IMR-90 (cell line): ENCODE data around the gene CHMP6. TPM values are rescaled to one million over a fixed set of nuclear protein-coding genes. Genes with fewer than 3 reads are reported as not detected.

Source experiments
- ATAC-seq: fragments of 200-7000 bp; cut with Tn5 transposase; 2 replicates; pipeline ENCODE4 v1.9.1; 2020; ENCODE audit warnings: low read depth, mild to moderate bottlenecking, moderate library complexity
- BruUV-seq: library from RNA; stranded (reverse); fragments of 400-500 nt; replicated peaks from 2 replicates; lab custom pipeline; 2021; lab: Mats Ljungman, UMichigan
- CTCF ChIA-PET: fragments of 300-600 bp; formaldehyde crosslinking; extraction: SDS; loops from one replicate; lab custom pipeline; 2021; ENCODE audit warnings: antibody characterized with exemption; lab: Yijun Ruan, JAX
- POLR2A ChIA-PET: fragments of 300-600 bp; sonication (Branson Sonifier 250); formaldehyde crosslinking; loops from one replicate; lab custom pipeline; 2022; ENCODE audit warnings: antibody characterized with exemption; ENCODE audit not compliant: unreplicated experiment; lab: Charles Lee
- DNase-seq: peaks from one replicate; pipeline ENCODE4 v3.0.0; 2013
- H2AFZ ChIP-seq: replicated peaks from 2 replicates; pipeline ENCODE3; 2013; ENCODE audit warnings: low read length, mild to moderate bottlenecking; ENCODE audit not compliant: poor library complexity
- H2AK5ac ChIP-seq: 2 replicates; pipeline ENCODE4 v1.6.1; 2013; ENCODE audit warnings: low read depth, low read length, inconsistent platforms
- H2AK9ac ChIP-seq: replicated peaks from 2 replicates; pipeline ENCODE3; 2013; ENCODE audit warnings: mild to moderate bottlenecking, low read depth, low read length, moderate library complexity; ENCODE audit not compliant: poor library complexity
- H2BK120ac ChIP-seq: 2 replicates; pipeline ENCODE4 v1.6.1; 2013; ENCODE audit warnings: low read depth, low read length, inconsistent platforms
- H2BK15ac ChIP-seq: 3 replicates; pipeline ENCODE4 v1.6.1; 2013; ENCODE audit warnings: low read depth, low read length, inconsistent platforms
- H2BK20ac ChIP-seq: 2 replicates; pipeline ENCODE4 v1.6.1; 2013; ENCODE audit warnings: low read depth, mild to moderate bottlenecking, inconsistent platforms, low read length, moderate library complexity
- H2BK5ac ChIP-seq: 2 replicates; pipeline ENCODE4 v1.6.1; 2013; ENCODE audit warnings: mild to moderate bottlenecking, low read depth, low read length, inconsistent platforms; ENCODE audit not compliant: poor library complexity, severe bottlenecking
- H3K14ac ChIP-seq: replicated peaks from 2 replicates; pipeline ENCODE4 v1.6.1; 2013; ENCODE audit warnings: low read depth, low read length, inconsistent platforms
- H3K18ac ChIP-seq: 2 replicates; pipeline ENCODE4 v1.6.1; 2013; ENCODE audit warnings: low read depth, low read length, control low read depth
- H3K23ac ChIP-seq: 2 replicates; pipeline ENCODE4 v1.6.1; 2013; ENCODE audit warnings: low read depth, low read length, inconsistent platforms
- H3K27ac ChIP-seq: 2 replicates; pipeline ENCODE4 v1.5.1; 2013; ENCODE audit warnings: mild to moderate bottlenecking, control low read depth, low read length; ENCODE audit not compliant: insufficient read depth
- H3K27me3 ChIP-seq: 2 replicates; pipeline ENCODE4 v1.6.1; 2013; ENCODE audit warnings: low read length; ENCODE audit not compliant: control insufficient read depth, insufficient read depth
- H3K36me3 ChIP-seq: 2 replicates; pipeline ENCODE4 v1.6.1; 2013; ENCODE audit warnings: low read length, mixed read lengths; ENCODE audit not compliant: control insufficient read depth, insufficient read depth
- H3K4ac ChIP-seq: 2 replicates; pipeline ENCODE4 v1.6.1; 2013; ENCODE audit warnings: low read depth, low read length, inconsistent platforms
- H3K4me1 ChIP-seq: 2 replicates; pipeline ENCODE4 v1.6.1; 2013; ENCODE audit warnings: low read length, mixed read lengths; ENCODE audit not compliant: control insufficient read depth, insufficient read depth
- H3K4me2 ChIP-seq: 2 replicates; pipeline ENCODE4 v1.6.1; 2013; ENCODE audit warnings: low read depth, mild to moderate bottlenecking, control low read depth, low read length, moderate library complexity
- H3K4me3 ChIP-seq: 2 replicates; pipeline ENCODE4 v1.5.1; 2013; ENCODE audit warnings: low read depth, mild to moderate bottlenecking, control low read depth, low read length, moderate library complexity; ENCODE audit not compliant: insufficient read depth
- H3K56ac ChIP-seq: 2 replicates; pipeline ENCODE4 v1.6.1; 2013; ENCODE audit warnings: low read length, inconsistent platforms; ENCODE audit not compliant: insufficient read depth; ENCODE audit errors: extremely low read depth
- H3K79me1 ChIP-seq, 2 experiments: 2 replicates each; pipeline ENCODE4 v1.6.1; 2013; ENCODE audit warnings: low read length in 2 of 2, inconsistent platforms in 1 of 2, low read depth in 1 of 2
- H3K9ac ChIP-seq: 2 replicates; pipeline ENCODE4 v1.6.1; 2013; ENCODE audit warnings: low read depth, low read length, control low read depth
- H3K9me1 ChIP-seq: 2 replicates; pipeline ENCODE4 v1.6.1; 2013; ENCODE audit warnings: low read length, inconsistent platforms; ENCODE audit not compliant: insufficient read depth
- H3K9me3 ChIP-seq: 2 replicates; pipeline ENCODE4 v1.6.1; 2013; ENCODE audit warnings: low read length; ENCODE audit not compliant: control insufficient read depth, insufficient read depth
- H4K20me1 ChIP-seq: 2 replicates; pipeline ENCODE4 v1.6.1; 2013; ENCODE audit warnings: low read length, inconsistent platforms; ENCODE audit not compliant: insufficient read depth
- H4K5ac ChIP-seq: 2 replicates; pipeline ENCODE4 v1.6.1; 2013; ENCODE audit warnings: mild to moderate bottlenecking, low read depth, low read length, control low read depth
- H4K8ac ChIP-seq, 2 experiments: 2 replicates each; pipeline ENCODE4 v1.6.1; 2013; ENCODE audit warnings: low read depth in 2 of 2, low read length in 2 of 2, control low read depth in 1 of 2, inconsistent platforms in 1 of 2
- H4K91ac ChIP-seq: 2 replicates; pipeline ENCODE4 v1.6.1; 2013; ENCODE audit warnings: low read depth, low read length, inconsistent platforms; ENCODE audit not compliant: insufficient read depth
- FOS ChIP-seq: fragments of 150-350 bp; IDR thresholded peaks from 2 replicates; pipeline ENCODE4 v1.6.1; 2016; ENCODE audit warnings: low read depth, low read length
- MAZ ChIP-seq: IDR thresholded peaks from 2 replicates; pipeline ENCODE4 v1.6.1; 2012; ENCODE audit warnings: low read depth, mild to moderate bottlenecking, low read length, improper control_type of control experiment, moderate library complexity, borderline replicate concordance
- NFE2L2 ChIP-seq: fragments of 150-350 bp; IDR thresholded peaks from 2 replicates; pipeline ENCODE4 v1.6.1; 2016; ENCODE audit warnings: low read depth, mild to moderate bottlenecking, low read length
- POLR2A ChIP-seq: IDR thresholded peaks from 2 replicates; pipeline ENCODE4 v1.6.1; 2012; ENCODE audit warnings: mild to moderate bottlenecking, low read depth, low read length
- SMC3 ChIP-seq: fragments of 150-350 bp; IDR thresholded peaks from 2 replicates; pipeline ENCODE4 v1.6.1; 2016; ENCODE audit warnings: low read depth, mild to moderate bottlenecking, antibody characterized with exemption, low read length, moderate library complexity
- USF2 ChIP-seq: fragments of 150-350 bp; IDR thresholded peaks from 2 replicates; pipeline ENCODE4 v1.6.1; 2017; ENCODE audit warnings: mild to moderate bottlenecking, antibody characterized with exemption, low read length, low read depth
- WGBS, 2 experiments: methylation state at CpG; one replicate each; pipeline versions ENCODE4 v1.1.5 to v1.1.7; 2013; ENCODE audit warnings: missing lambda C conversion rate in 2 of 2; ENCODE audit not compliant: insufficient read length in 1 of 2; ENCODE audit errors: extremely low coverage in 2 of 2; 5-methylcytosine and 5-hydroxymethylcytosine counted together
- dilution Hi-C: fragments of 300-500 bp; cut with HindIII; formaldehyde crosslinking; loops from one replicate; pipeline ENCODE4 v1.14.3; 2018; ENCODE audit warnings: low sequenced_read_pairs; ENCODE audit not compliant: unreplicated experiment
- in situ Hi-C: fragments of 300-500 bp; cut with MboI; formaldehyde crosslinking; loops from 3 replicates; pipeline ENCODE4 v1.14.3; 2019; ENCODE audit warnings: low sequenced_read_pairs, inconsistent platforms, mixed read lengths
- intact Hi-C: fragments of 100-400 bp; cut with micrococcal nuclease; formaldehyde crosslinking; loops from 2 replicates; pipeline ENCODE4 v1.10.0; 2022
- polyA plus RNA-seq, 3 experiments: library from polyadenylated mRNA; depleted of rRNA; stranded (reverse); fragments of >200 nt; gene quantifications; 2 replicates each; pipeline ENCODE4 v1.2.3, GENCODE V29; 2012; ENCODE audit warnings: low replicate concordance in 1 of 3
- total RNA-seq: library from RNA; depleted of rRNA; stranded (reverse); fragments of >200 nt; gene quantifications from 2 replicates; pipeline ENCODE4 v1.2.3, GENCODE V29; 2012

The CHMP6 gene
- total and polyA plus RNA-seq, 2 of the 4 experiments (the other 2 are of a cell fraction) = 5.0 to 40.3 TPM

GRCh38 chr17:80955671-80956280, 35.9 kb upstream of the CHMP6 start:
- 89% methylated on average over 13 of the region's 16 CpGs; no CpG with 5 or more reads in 1 of the 2 experiments for WGBS, 2 experiments
- 0 out of 2 replicates have a peak, but pooled peaks cover 10% of the 10 kb centered on the region for H3K9me1 ChIP-seq
- H3K4ac ChIP-seq = no peak overlapping the region
- no peak overlapping the region for H2AK5ac ChIP-seq
- intact Hi-C loops (no loop called here), in situ Hi-C loops (no loop called here), dilution Hi-C loops (no loop called here)
- POLR2A ChIA-PET = no interaction called here
- H3K27me3 ChIP-seq = no peaks in the 10 kb centered on the region
- H2BK5ac ChIP-seq = no peak overlapping the region
- no peak overlapping the region for H4K91ac ChIP-seq
- H3K14ac ChIP-seq = no peak overlapping the region
- no peak overlapping the region for H3K4me3 ChIP-seq
- no peak overlapping the region for H3K4me2 ChIP-seq
- H4K20me1 ChIP-seq = no peaks in the 10 kb centered on the region
- no peak overlapping the region for H2AFZ ChIP-seq
- H3K9ac ChIP-seq = no peak overlapping the region
- H3K4me1 ChIP-seq = peaks cover 13% of the 10 kb centered on the region
- CTCF ChIA-PET = no interaction called here
- no peak overlapping the region for H3K27ac ChIP-seq
- H2BK15ac ChIP-seq = no peak overlapping the region
- H3K9me3 ChIP-seq = no peaks in the 10 kb centered on the region
- no peak overlapping the region for H3K23ac ChIP-seq
- TF ChIP-seq USF2 = no peak
- no peak for TF ChIP-seq SMC3
- TF ChIP-seq POLR2A = no peak
- TF ChIP-seq MAZ = no peak
- no peak for TF ChIP-seq NFE2L2
- no peak for TF ChIP-seq FOS
- DNase-seq = no peak
- no peak overlapping the region for H2AK9ac ChIP-seq
- peaks cover 11% of the 10 kb centered on the region; the same call in 1 of the 2 replicates for H3K36me3 ChIP-seq
- BruUV-seq = no TSS peak
- H3K56ac ChIP-seq = no peak overlapping the region
- H2BK120ac ChIP-seq = no peak overlapping the region
- ATAC-seq = no peak
- H3K18ac ChIP-seq = no peak overlapping the region
- no peak overlapping the region for H2BK20ac ChIP-seq
- H3K79me1 ChIP-seq = 0 out of 4 replicates have a peak, but pooled peaks cover 0 to 2% of the 10 kb centered on the region in 2 experiments
- H4K5ac ChIP-seq = no peak overlapping the region
- no peak overlapping the region for H4K8ac ChIP-seq
